K562 (cell line): ENCODE data around the gene SPHK2. TPM values are rescaled to one million over a fixed set of nuclear protein-coding genes. Genes with fewer than 3 reads are reported as not detected.

Experiments used
- ARID3B ChIP-seq: fragments of 250-450 bp; sonication (Bioruptor Pico); IDR thresholded peaks from 2 replicates; pipeline ENCODE4 v1.4.0; 2020; ENCODE audit warnings: borderline replicate concordance
- ARNT ChIP-seq, 2 experiments: fragments of 450-650 bp; IDR thresholded peaks; 2 replicates each; pipeline ENCODE4 v1.6.1; 2016; ENCODE audit warnings: mild to moderate bottlenecking in 1 of 2
- CBX5 ChIP-seq: IDR thresholded peaks from 2 replicates; pipeline ENCODE4 v1.6.1; 2014; ENCODE audit warnings: low read depth, borderline replicate concordance
- DIDO1 ChIP-seq: fragments of 450-650 bp; IDR thresholded peaks from 2 replicates; pipeline ENCODE4 v1.6.1; 2016; ENCODE audit warnings: low read depth, missing biosample characterization, missing genetic modification characterization
- ESRRA ChIP-seq: fragments of 450-650 bp; IDR thresholded peaks from 2 replicates; pipeline ENCODE4 v1.6.1; 2014; ENCODE audit warnings: low read depth, mild to moderate bottlenecking, moderate library complexity, borderline replicate concordance
- FOSL1 ChIP-seq: fragments of 200-800 bp; sonication (Bioruptor generic); conservative IDR thresholded peaks from 2 replicates; pipeline ENCODE4 v1.6.1; 2016; ENCODE audit warnings: missing genetic modification characterization, missing compliant biosample characterization
- FOXA3 ChIP-seq, 2 experiments: fragments of 450-650 bp in 1 of 2; sonication (generic) in 1 of 2; formaldehyde crosslinking; IDR thresholded peaks in 1 of 2; conservative IDR thresholded peaks in 1 of 2; 2 replicates each; pipeline versions ENCODE4 v1.4.0 to v1.8.0; 2020 to 2022; ENCODE audit warnings: mild to moderate bottlenecking in 2 of 2, missing genetic modification reagents in 1 of 2
- MIER1 ChIP-seq: fragments of 450-650 bp; IDR thresholded peaks from 2 replicates; pipeline ENCODE4 v1.6.1; 2016; ENCODE audit warnings: antibody characterized with exemption, mild to moderate bottlenecking, low read depth
- NCOA4 ChIP-seq: fragments of 450-650 bp; IDR thresholded peaks from 2 replicates; pipeline ENCODE4 v1.6.1; 2018; ENCODE audit warnings: mild to moderate bottlenecking; ENCODE audit not compliant: partially characterized antibody
- NFIC ChIP-seq: fragments of 450-650 bp; IDR thresholded peaks from 2 replicates; pipeline ENCODE4 v1.6.1; 2017; ENCODE audit warnings: mild to moderate bottlenecking, inconsistent platforms
- NKRF ChIP-seq: fragments of 450-650 bp; IDR thresholded peaks from 2 replicates; pipeline ENCODE4 v1.6.1; 2016; ENCODE audit warnings: borderline replicate concordance
- POLR2AphosphoS5 ChIP-seq: IDR thresholded peaks from 2 replicates; pipeline ENCODE4 v1.6.1; 2011; ENCODE audit warnings: mild to moderate bottlenecking, low read depth, low read length, moderate library complexity; ENCODE audit not compliant: control insufficient read depth, insufficient read depth
- POLR2B ChIP-seq: fragments of 450-650 bp; IDR thresholded peaks from 2 replicates; pipeline ENCODE4 v1.6.1; 2018; ENCODE audit warnings: low read depth; ENCODE audit not compliant: partially characterized antibody
- SIRT6 ChIP-seq: IDR thresholded peaks from one replicate; pipeline ENCODE4 v1.6.1; 2012; ENCODE audit warnings: low read depth, mild to moderate bottlenecking, control low read depth, inconsistent platforms, low read length, moderate library complexity
- STAG1 ChIP-seq: sonication (generic); formaldehyde crosslinking; IDR thresholded peaks from 2 replicates; pipeline ENCODE4 v1.5.0; 2020; ENCODE audit warnings: missing genetic modification reagents, borderline replicate concordance
- ZFP36 ChIP-seq: fragments of 150-350 bp; IDR thresholded peaks from 2 replicates; pipeline ENCODE4 v1.6.1; 2018; ENCODE audit warnings: low read length, low read depth; ENCODE audit not compliant: partially characterized antibody
- ZNF239 ChIP-seq: fragments of 250-450 bp; sonication (Bioruptor Pico); IDR thresholded peaks from 2 replicates; pipeline ENCODE4 v1.4.0; 2020; ENCODE audit warnings: mild to moderate bottlenecking
- ZNF316 ChIP-seq: fragments of 450-650 bp; IDR thresholded peaks from 2 replicates; pipeline ENCODE4 v1.6.1; 2016
- ZNF592 ChIP-seq: fragments of 450-650 bp; IDR thresholded peaks from 2 replicates; pipeline ENCODE4 v1.6.1; 2017; ENCODE audit warnings: antibody characterized with exemption, mild to moderate bottlenecking
- ZNF76 ChIP-seq: fragments of 250-450 bp; sonication (Bioruptor Pico); IDR thresholded peaks from 2 replicates; pipeline ENCODE4 v1.4.0; 2020; ENCODE audit warnings: mild to moderate bottlenecking, moderate library complexity, borderline replicate concordance
- polyA plus RNA-seq, 8 experiments: library from polyadenylated mRNA; depleted of rRNA in 4 of 8; stranded (reverse) in 5 of 8; unstranded in 3 of 8; fragments of >200 nt; fragmentation: Nextera tagmentation in 2 of 8; fragmentation: Illumina TruSeq in 1 of 8; extraction: Ambion mirVana in 2 of 8; extraction: Trizol in 1 of 8; gene quantifications; 2 replicates each; pipeline versions ENCODE4 v1.2.1 to v1.2.3, GENCODE V29; 2011 to 2014; ENCODE audit warnings: inconsistent platforms in 1 of 8, missing spikeins in 1 of 8
- total RNA-seq, 7 experiments: library from RNA; depleted of rRNA in 6 of 7; stranded (reverse); fragments of >200 nt in 6 of 7; fragmentation: Illumina TruSeq in 2 of 7; extraction: Trizol in 2 of 7; gene quantifications; 2 replicates each; pipeline versions ENCODE4 v1.2.1 to v1.2.3, GENCODE V29; 2011 to 2021; ENCODE audit warnings: low replicate concordance in 1 of 7

SPHK2 gene
- total and polyA plus RNA-seq, 9 of the 15 experiments (the other 6 are each of a cell fraction or from before 2014, with no cell fraction given): 0.10 to 15.2 (median 2.9) TPM

GRCh38 chr19:48588670-48589401, 30.5 kb upstream of the SPHK2 start (continued):
- no peak for TF ChIP-seq ZNF239 (CRISPR knock-in tag)
- peak; percentile 88 for TF ChIP-seq NKRF
- peak; percentile 81 for TF ChIP-seq FOSL1 (tag)
- peak; percentile 49; the same call in 1 of the 2 replicates for TF ChIP-seq STAG1 (CRISPR knock-in tag)
- peak; percentile 94 for TF ChIP-seq ZFP36
- TF ChIP-seq ZNF316: peak; percentile 67
- TF ChIP-seq NFIC: peak; percentile 96
- TF ChIP-seq ZNF76 (CRISPR knock-in tag): no peak
- peak; percentile 89 for TF ChIP-seq NCOA4
- peak; percentile 67; the same call in 1 of the 2 replicates for TF ChIP-seq ESRRA
- TF ChIP-seq ARNT (IDR thresholded peaks at IDR 0.05): peak; percentile 84 to 98; a peak in 3 of 4 replicates
- no peak for TF ChIP-seq ARID3B (CRISPR knock-in tag)
- TF ChIP-seq FOXA3 (CRISPR knock-in tag; conservative IDR thresholded peaks at IDR 0.05 in 1 of 2, IDR thresholded peaks at IDR 0.05 in 1 of 2): 0 out of 4 replicates have a peak, but pooled peaks of 1 of the 2 experiments have one; percentile 33
- TF ChIP-seq DIDO1 (tag): no peak; the same call in 1 of the 2 replicates
- TF ChIP-seq ZNF592: 0 out of 2 replicates have a peak, but pooled peaks have one; percentile 54
- TF ChIP-seq MIER1: peak; percentile 82; the same call in 1 of the 2 replicates
- TF ChIP-seq SIRT6: no peak
- TF ChIP-seq POLR2AphosphoS5: no peak
- TF ChIP-seq POLR2B: peak; percentile 18
- peak; percentile 69; the same call in 1 of the 2 replicates for TF ChIP-seq CBX5
